GM18502 (cell line): ENCODE data around the gene SRRD.
"Not testable (repeated sequence)": the region's sequence is repeated elsewhere in the genome, so short reads cannot be mapped to it uniquely, and the experiment has no call there.

ENCODE experiments used
- ATAC-seq: cut with Tn5 transposase; IDR thresholded peaks from one replicate; pipeline ENCODE4 v1.9.1; 2021; ENCODE audit warnings: mild to moderate bottlenecking; ENCODE audit not compliant: unreplicated experiment, poor library complexity

The SRRD gene, protein sequence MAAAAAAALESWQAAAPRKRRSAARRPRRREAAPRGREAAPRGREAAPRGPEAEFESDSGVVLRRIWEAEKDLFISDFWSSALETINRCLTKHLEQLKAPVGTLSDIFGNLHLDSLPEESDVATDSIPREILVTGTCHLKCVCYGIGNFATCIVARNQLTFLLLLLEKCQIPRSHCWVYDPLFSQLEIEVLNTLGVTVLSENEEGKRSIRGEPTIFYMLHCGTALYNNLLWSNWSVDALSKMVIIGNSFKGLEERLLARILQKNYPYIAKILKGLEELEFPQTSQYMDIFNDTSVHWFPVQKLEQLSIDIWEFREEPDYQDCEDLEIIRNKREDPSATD

DNA sequence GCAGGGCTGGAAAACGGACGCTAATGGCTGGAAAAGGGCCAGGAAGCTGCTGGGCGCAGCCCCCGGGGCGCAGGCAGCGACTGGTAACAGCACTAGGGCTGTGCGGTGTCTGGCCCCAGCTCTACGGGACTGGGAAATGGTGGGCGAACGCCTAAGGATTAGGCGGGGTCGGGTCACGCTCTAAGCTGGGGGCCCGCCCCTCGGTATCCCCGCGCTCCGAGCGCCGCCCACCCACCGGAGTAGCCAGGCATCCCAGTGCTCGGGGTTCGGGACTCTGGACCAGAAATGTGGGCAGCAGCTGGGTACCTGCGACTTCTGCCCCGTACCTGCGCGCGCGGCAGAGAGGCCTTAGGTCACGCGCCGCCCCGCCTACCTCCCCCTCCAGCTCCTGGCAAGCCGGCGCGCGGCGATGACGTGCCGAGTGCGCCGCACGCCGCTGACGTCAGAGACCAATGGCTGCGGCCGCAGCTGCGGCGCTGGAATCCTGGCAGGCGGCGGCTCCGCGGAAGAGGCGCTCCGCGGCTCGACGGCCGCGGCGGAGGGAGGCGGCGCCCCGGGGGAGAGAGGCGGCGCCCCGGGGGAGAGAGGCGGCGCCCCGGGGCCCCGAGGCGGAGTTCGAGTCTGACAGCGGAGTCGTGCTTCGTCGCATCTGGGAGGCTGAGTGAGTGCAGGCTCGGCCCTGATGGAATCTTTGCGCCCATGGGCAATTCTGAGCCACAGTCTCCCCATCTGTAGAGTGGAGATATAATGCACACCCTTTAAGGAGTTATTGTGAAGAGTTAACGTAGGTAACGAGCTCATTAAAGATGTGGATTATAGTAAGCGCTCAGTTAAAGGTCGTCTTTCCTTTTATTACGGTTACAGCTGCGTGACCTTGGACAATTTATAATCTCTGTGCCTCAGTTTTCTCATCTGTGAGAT lies at the start of gene SRRD, which contains the start of gene HPS4:
TSS of gene SRRD (plus strand) at position 439 of the 921 bp plus-strand sequence. CDS start at position 453, 14 bp downstream.
TSS of gene HPS4 (minus strand) at position 345 of the 921 bp plus-strand sequence. CDS start 2,021 bp downstream, outside the sequence.
- ATAC-seq, result peak; percentile 65

GRCh38 chr22:26435327-26436093 lies 48.2 kb upstream of the SRRD start:
- ATAC-seq, result no peak

- ATAC-seq, result no peak
Measured at GRCh38 chr22:26436903-26437515, 46.7 kb upstream of the SRRD start.

GRCh38 chr22:26437694-26438392 lies 45.8 kb upstream of the SRRD start:
- ATAC-seq, result no peak

GRCh38 chr22:26438776-26439175 lies 44.9 kb upstream of the SRRD start:
- ATAC-seq, result not testable (repeated sequence)

GRCh38 chr22:26439559-26439958 lies 44.1 kb upstream of the SRRD start:
- no peak for ATAC-seq

DNA sequence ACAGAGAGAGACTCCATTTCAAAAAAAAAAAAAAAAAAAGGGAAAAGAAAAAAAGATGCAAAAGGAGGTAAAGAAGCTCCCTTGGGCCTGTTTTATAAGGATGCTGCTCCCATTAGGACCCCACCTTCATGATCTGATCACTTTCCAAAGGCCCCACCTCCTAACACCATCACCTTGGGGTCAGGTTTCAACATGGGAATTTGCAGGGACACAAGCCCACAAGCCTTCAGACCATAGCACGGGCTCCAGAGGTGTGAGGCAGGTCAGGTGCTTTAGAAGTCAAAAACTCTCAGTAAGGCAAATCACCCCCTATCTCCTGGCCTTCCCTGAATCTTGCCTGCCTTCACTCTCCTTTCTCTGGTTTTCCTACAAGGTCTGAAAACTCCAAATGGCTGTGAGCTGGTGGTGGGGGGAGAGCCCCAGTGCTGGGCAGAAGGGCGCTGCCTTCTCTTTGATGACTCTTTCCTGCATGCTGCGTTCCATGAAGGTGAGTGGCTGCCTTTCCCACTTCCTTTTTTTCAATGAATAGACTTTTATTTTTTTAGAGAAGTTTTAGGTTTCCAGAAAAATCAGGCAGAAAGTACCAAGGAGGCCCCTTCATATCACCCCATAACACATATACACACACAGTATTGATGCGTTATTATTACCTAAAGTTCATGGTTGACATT lies 41.5 kb upstream of the SRRD start:
- no peak for ATAC-seq

- no peak for ATAC-seq
Measured at GRCh38 chr22:26443901-26444690, 39.6 kb upstream of the SRRD start.

DNA sequence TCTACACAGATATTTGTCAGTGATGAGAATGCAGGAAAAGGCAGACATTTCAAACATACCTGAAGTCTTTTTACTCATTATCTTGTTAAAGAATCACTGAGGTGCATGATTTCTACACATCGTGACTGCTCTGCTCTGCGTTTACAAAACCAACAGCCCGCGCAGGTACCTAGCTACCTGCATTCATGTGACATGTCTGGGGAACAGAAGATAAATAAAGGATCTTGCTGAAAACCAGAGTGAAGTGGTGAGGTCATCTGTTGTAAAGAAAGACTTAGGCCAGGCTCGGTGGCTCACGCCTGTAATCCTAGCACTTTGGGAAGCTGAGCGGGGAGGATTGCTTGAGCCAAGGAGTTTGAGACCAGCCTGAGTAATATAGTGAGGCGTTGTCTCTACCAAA lies 38.9 kb upstream of the SRRD start:
- ATAC-seq, result no peak

GRCh38 chr22:26445577-26446275 lies 38.0 kb upstream of the SRRD start:
- ATAC-seq, result no peak

- ATAC-seq, result no peak
Measured at GRCh38 chr22:26446808-26447515, 36.7 kb upstream of the SRRD start.

DNA sequence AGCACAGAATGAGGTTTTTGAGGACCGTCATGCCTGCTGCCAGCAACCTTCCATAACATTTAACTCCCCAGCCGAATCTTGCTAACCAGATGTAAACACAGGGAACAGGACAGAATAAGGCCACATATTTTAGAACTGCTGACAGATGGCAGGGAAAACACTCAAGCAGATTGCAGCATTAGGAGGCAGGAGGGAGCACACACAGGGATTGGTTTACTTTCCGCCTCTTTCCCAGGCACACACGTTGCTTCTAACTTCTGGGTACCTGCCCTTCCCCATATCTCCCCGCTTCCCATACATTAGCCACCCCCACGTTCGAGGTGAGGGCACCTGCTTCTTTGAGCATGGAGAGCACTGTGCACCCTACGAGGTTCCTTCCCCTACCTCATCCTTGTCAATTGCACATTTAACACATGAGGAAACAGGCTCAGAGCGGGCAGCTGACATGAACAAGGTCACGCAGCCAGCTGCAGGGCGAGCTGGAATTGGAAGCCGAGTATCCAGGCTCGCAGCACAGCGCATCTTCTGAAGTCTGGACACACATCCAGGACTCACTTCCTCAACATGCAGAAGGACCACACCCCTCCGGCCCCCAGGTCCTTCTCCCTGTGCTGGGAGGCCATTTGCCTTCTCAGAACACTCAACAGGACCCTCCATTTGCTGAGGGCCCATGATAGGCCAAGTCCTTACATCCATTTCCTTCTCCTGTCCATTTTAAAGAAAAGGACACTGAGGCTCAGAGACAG lies 35.9 kb upstream of the SRRD start:
- ATAC-seq, result no peak

GRCh38 chr22:26448334-26448733 lies 35.3 kb upstream of the SRRD start:
- ATAC-seq, result no peak

- ATAC-seq, result no peak
Measured at GRCh38 chr22:26448941-26449340, 34.7 kb upstream of the SRRD start.

GRCh38 chr22:26450453-26451185 lies 33.1 kb upstream of the SRRD start:
- ATAC-seq, result no peak
